Caco-2 (cell line): Measurements from ENCODE around the gene EDN2. TPM values are rescaled to one million over a fixed set of nuclear protein-coding genes. Genes with fewer than 3 reads are reported as not detected.

Experiments used
- BruUV-seq: library from RNA; stranded (reverse); fragments of 400-500 nt; replicated peaks from 2 replicates; lab custom pipeline; 2021; lab: Mats Ljungman, UMichigan
- CTCF ChIA-PET: fragments of 300-600 bp; sonication (Branson Sonifier 250); formaldehyde crosslinking; loops from one replicate; lab custom pipeline; 2022; ENCODE audit warnings: antibody characterized with exemption; lab: Charles Lee
- POLR2A ChIA-PET: fragments of 300-600 bp; sonication (Branson Sonifier 250); formaldehyde crosslinking; loops from one replicate; lab custom pipeline; 2022; ENCODE audit warnings: antibody characterized with exemption; lab: Charles Lee
- DNase-seq, 2 experiments: peaks; one replicate each; pipeline versions ENCODE4 v3.0.0 to v3.0.0-alpha.2; 2020 to 2022
- H3K27me3 ChIP-seq: replicated peaks from 2 replicates; pipeline ENCODE4 v1.6.0; 2011; ENCODE audit warnings: low read length; ENCODE audit not compliant: control insufficient read depth, insufficient read depth
- H3K36me3 ChIP-seq: 2 replicates; pipeline ENCODE4 v1.5.1; 2011; ENCODE audit warnings: low read length; ENCODE audit not compliant: control insufficient read depth, insufficient read depth
- H3K4me1 ChIP-seq: fragments of 250-450 bp; sonication (Bioruptor Pico); 2 replicates; pipeline ENCODE4 v1.5.1; 2020; ENCODE audit warnings: mild to moderate bottlenecking
- H3K4me3 ChIP-seq: 2 replicates; pipeline ENCODE4 v1.5.1; 2011; ENCODE audit warnings: low read depth, mild to moderate bottlenecking, control low read depth, low read length
- H3K9me3 ChIP-seq: fragments of 250-450 bp; sonication (Bioruptor Pico); 2 replicates; pipeline ENCODE4 v1.5.1; 2020; ENCODE audit warnings: mild to moderate bottlenecking, moderate library complexity
- H3K27ac Mint-ChIP-seq: one replicate; pipeline ENCODE4 v1.8.0; 2022; ENCODE audit warnings: mixed read lengths; ENCODE audit not compliant: unreplicated experiment
- H3K27me3 Mint-ChIP-seq: one replicate; pipeline ENCODE4 v1.8.0; 2022; ENCODE audit warnings: mixed read lengths; ENCODE audit not compliant: insufficient read depth, unreplicated experiment
- H3K36me3 Mint-ChIP-seq: one replicate; pipeline ENCODE4 v1.8.0; 2022; ENCODE audit warnings: mild to moderate bottlenecking, mixed read lengths; ENCODE audit not compliant: insufficient read depth, unreplicated experiment
- H3K4me1 Mint-ChIP-seq: one replicate; pipeline ENCODE4 v1.8.0; 2022; ENCODE audit warnings: low read depth, mixed read lengths; ENCODE audit not compliant: unreplicated experiment
- H3K4me3 Mint-ChIP-seq: one replicate; pipeline ENCODE4 v1.8.0; 2022; ENCODE audit warnings: mild to moderate bottlenecking, moderate library complexity, mixed read lengths; ENCODE audit not compliant: unreplicated experiment
- H3K9me3 Mint-ChIP-seq: one replicate; pipeline ENCODE4 v1.8.0; 2022; ENCODE audit warnings: mixed read lengths; ENCODE audit not compliant: unreplicated experiment
- intact Hi-C: fragments of 100-400 bp; cut with micrococcal nuclease; formaldehyde crosslinking; loops from one replicate; pipeline ENCODE4 v1.10.0; 2022; ENCODE audit not compliant: unreplicated experiment
- total RNA-seq: library from RNA; stranded (reverse); gene quantifications from 2 replicates; pipeline ENCODE4 v1.2.3, GENCODE V29; 2022
- TF ChIP-seq, protein P1 (sequence below), 2 experiments: fragments of 200-600 bp in 1 of 2; IDR thresholded peaks; 1 replicate in 1 of 2; 2 replicates in 1 of 2; pipeline versions ENCODE4 v1.5.1 to v1.8.0; 2011 to 2022; ENCODE audit warnings: antibody characterized with exemption in 1 of 2, control low read depth in 1 of 2, inconsistent platforms in 1 of 2, low read depth in 1 of 2, low read length in 1 of 2, mild to moderate bottlenecking in 1 of 2, moderate library complexity in 1 of 2; ENCODE audit not compliant: insufficient read depth in 1 of 2, severe bottlenecking in 1 of 2, unreplicated experiment in 1 of 2

EDN2 gene
- total RNA-seq, 1 experiment from 2014 or later, result not detected

- H3K27ac Mint-ChIP-seq, result no peak overlapping the region
- H3K36me3 Mint-ChIP-seq, result no peaks in the 10 kb centered on the region
- intact Hi-C loops, result no loop called here
- ChIA-PET CTCF (no interaction called here), POLR2A (no interaction called here)
- H3K36me3 ChIP-seq, result no peaks in the 10 kb centered on the region
- BruUV-seq, result no TSS peak
- peaks cover 36% of the 10 kb centered on the region for H3K27me3 Mint-ChIP-seq
- no peak overlapping the region for H3K4me3 ChIP-seq
- no peaks in the 10 kb centered on the region for H3K9me3 ChIP-seq
- H3K4me1 ChIP-seq, result no peaks in the 10 kb centered on the region
- TF ChIP-seq, protein P1, sequence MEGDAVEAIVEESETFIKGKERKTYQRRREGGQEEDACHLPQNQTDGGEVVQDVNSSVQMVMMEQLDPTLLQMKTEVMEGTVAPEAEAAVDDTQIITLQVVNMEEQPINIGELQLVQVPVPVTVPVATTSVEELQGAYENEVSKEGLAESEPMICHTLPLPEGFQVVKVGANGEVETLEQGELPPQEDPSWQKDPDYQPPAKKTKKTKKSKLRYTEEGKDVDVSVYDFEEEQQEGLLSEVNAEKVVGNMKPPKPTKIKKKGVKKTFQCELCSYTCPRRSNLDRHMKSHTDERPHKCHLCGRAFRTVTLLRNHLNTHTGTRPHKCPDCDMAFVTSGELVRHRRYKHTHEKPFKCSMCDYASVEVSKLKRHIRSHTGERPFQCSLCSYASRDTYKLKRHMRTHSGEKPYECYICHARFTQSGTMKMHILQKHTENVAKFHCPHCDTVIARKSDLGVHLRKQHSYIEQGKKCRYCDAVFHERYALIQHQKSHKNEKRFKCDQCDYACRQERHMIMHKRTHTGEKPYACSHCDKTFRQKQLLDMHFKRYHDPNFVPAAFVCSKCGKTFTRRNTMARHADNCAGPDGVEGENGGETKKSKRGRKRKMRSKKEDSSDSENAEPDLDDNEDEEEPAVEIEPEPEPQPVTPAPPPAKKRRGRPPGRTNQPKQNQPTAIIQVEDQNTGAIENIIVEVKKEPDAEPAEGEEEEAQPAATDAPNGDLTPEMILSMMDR (IDR thresholded peaks at IDR 0.05; ENCODE audit: insufficient read depth in 1 of 2, low read depth in 1 of 2, low read length in 1 of 2, severe bottlenecking in 1 of 2, unreplicated experiment in 1 of 2), result no peak
- no peak overlapping the region for H3K4me3 Mint-ChIP-seq
- H3K9me3 Mint-ChIP-seq, result peaks cover 12% of the 10 kb centered on the region
- no peaks in the 10 kb centered on the region for H3K4me1 Mint-ChIP-seq
- no peaks in the 10 kb centered on the region for H3K27me3 ChIP-seq
- DNase-seq, result no peak
Measured at GRCh38 chr1:41532206-41532975, 47.9 kb upstream of the EDN2 start.

DNA sequence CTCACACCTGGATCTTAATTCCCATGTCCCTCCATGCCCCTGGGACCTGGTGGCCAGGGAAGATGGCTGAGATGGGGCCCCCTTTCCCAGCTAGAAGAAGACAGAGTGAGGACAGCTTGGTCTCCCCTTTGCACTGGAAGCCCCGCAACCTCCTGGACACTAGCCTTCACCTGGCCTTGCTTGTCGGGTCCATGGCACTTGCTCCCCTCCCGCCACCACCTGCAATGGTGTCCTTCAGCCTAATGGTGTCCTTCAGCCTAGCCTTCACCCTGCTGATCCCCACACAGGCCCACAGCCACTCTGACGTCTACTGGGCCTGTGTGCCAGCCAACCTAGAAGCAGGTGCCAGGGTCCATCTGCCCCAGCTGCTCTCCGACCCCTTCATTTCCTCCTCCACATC, 45.9 kb upstream of the EDN2 start:
- no peak for DNase-seq
- BruUV-seq, result no TSS peak
- ChIA-PET CTCF (no interaction called here), POLR2A (no interaction called here)
- Mint-ChIP-seq H3K36me3 (no peaks in the 10 kb centered on the region), H3K4me3 (no peak overlapping the region), H3K27ac (no peak overlapping the region), H3K4me1 (no peaks in the 10 kb centered on the region), H3K27me3 (peaks cover 34% of the 10 kb centered on the region), H3K9me3 (peaks cover 12% of the 10 kb centered on the region)
- intact Hi-C loops, result no loop called here
- H3K4me3 ChIP-seq, result no peak overlapping the region
- no peaks in the 10 kb centered on the region for H3K4me1 ChIP-seq
- H3K9me3 ChIP-seq, result no peaks in the 10 kb centered on the region
- H3K27me3 ChIP-seq, result no peaks in the 10 kb centered on the region
- TF ChIP-seq, protein P1 (IDR thresholded peaks at IDR 0.05; ENCODE audit: insufficient read depth in 1 of 2, low read depth in 1 of 2, low read length in 1 of 2, severe bottlenecking in 1 of 2, unreplicated experiment in 1 of 2), result no peak
- H3K36me3 ChIP-seq, result no peaks in the 10 kb centered on the region

- Mint-ChIP-seq H3K27ac (no peak overlapping the region), H3K9me3 (peaks cover 12% of the 10 kb centered on the region), H3K27me3 (peaks cover 34% of the 10 kb centered on the region), H3K4me1 (no peaks in the 10 kb centered on the region), H3K36me3 (no peaks in the 10 kb centered on the region), H3K4me3 (no peak overlapping the region)
- H3K27me3 ChIP-seq, result no peaks in the 10 kb centered on the region
- no peaks in the 10 kb centered on the region for H3K9me3 ChIP-seq
- no peaks in the 10 kb centered on the region for H3K4me1 ChIP-seq
- BruUV-seq, result no TSS peak
- CTCF ChIA-PET, result no interaction called here
- TF ChIP-seq, protein P1 (IDR thresholded peaks at IDR 0.05; ENCODE audit: insufficient read depth in 1 of 2, low read depth in 1 of 2, low read length in 1 of 2, severe bottlenecking in 1 of 2, unreplicated experiment in 1 of 2), result no peak
- H3K4me3 ChIP-seq, result no peak overlapping the region
- H3K36me3 ChIP-seq, result no peaks in the 10 kb centered on the region
- POLR2A ChIA-PET, result no interaction called here
- intact Hi-C loops, result no loop called here
- no peak for DNase-seq
Measured at GRCh38 chr1:41529621-41530395, 45.3 kb upstream of the EDN2 start.
